Mesodermal cell (in vitro differentiated cells): ENCODE results near the gene RFPL3.
"Not testable (repeated sequence)": the region's sequence is repeated elsewhere in the genome, so short reads cannot be mapped to it uniquely, and the experiment has no call there.

Experiments used
- H3K27ac ChIP-seq: 2 replicates; pipeline ENCODE4 v1.7.0; 2013; ENCODE audit warnings: mild to moderate bottlenecking, low read depth, low read length, moderate library complexity; ENCODE audit not compliant: severe bottlenecking
- H3K36me3 ChIP-seq: 2 replicates; pipeline ENCODE4 v1.7.1; 2013; ENCODE audit warnings: mild to moderate bottlenecking, low read length, moderate library complexity; ENCODE audit not compliant: control insufficient read depth, insufficient read depth
- H3K4me1 ChIP-seq: one replicate; pipeline ENCODE4 v1.7.1; 2013; ENCODE audit warnings: mild to moderate bottlenecking, low read length; ENCODE audit not compliant: insufficient read depth, control insufficient read depth, poor library complexity, severe bottlenecking
- H3K4me3 ChIP-seq: 2 replicates; pipeline ENCODE4 v1.7.0; 2013; ENCODE audit warnings: low read length, control low read depth, mild to moderate bottlenecking; ENCODE audit not compliant: insufficient read depth, poor library complexity, severe bottlenecking; ENCODE audit errors: extremely low read depth
- H3K9me3 ChIP-seq: 2 replicates; pipeline ENCODE4 v1.7.1; 2013; ENCODE audit warnings: mild to moderate bottlenecking, low read length, moderate library complexity; ENCODE audit not compliant: control insufficient read depth
- WGBS, 2 experiments: methylation state at CpG; one replicate each; pipeline ENCODE4 v1.1.5; 2013; ENCODE audit warnings: missing lambda C conversion rate in 2 of 2; ENCODE audit not compliant: insufficient coverage in 2 of 2; 5-methylcytosine and 5-hydroxymethylcytosine counted together

The RFPL3 gene

DNA sequence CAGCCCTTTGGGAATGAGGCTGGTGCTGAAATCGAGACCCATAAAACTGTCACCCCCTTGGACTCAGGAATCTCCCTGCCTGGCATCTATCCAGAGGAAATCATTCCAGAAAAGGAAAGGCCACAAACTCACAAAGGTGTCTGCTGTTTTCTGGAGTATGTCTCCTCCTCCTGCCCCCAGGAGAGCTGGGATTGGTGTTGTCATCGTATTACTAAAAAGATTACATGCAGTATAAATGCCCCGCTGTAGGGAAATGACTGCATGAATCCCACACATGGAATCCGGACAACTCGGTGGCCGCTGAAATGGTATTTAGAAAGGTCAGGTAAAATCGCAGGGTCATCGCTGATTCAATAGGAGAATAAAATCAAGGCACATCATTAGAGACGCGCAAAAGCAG is 18.9 kb upstream of the RFPL3 start:
- WGBS, 2 experiments = 94 to 96% methylated on average over 9 to 10 of the region's 10 CpGs
- Histone ChIP-seq H3K36me3 (no peaks in the 10 kb centered on the region), H3K4me3 (no peak overlapping the region), H3K9me3 (no peaks in the 10 kb centered on the region), H3K27ac (no peak overlapping the region), H3K4me1 (no peaks in the 10 kb centered on the region)

DNA sequence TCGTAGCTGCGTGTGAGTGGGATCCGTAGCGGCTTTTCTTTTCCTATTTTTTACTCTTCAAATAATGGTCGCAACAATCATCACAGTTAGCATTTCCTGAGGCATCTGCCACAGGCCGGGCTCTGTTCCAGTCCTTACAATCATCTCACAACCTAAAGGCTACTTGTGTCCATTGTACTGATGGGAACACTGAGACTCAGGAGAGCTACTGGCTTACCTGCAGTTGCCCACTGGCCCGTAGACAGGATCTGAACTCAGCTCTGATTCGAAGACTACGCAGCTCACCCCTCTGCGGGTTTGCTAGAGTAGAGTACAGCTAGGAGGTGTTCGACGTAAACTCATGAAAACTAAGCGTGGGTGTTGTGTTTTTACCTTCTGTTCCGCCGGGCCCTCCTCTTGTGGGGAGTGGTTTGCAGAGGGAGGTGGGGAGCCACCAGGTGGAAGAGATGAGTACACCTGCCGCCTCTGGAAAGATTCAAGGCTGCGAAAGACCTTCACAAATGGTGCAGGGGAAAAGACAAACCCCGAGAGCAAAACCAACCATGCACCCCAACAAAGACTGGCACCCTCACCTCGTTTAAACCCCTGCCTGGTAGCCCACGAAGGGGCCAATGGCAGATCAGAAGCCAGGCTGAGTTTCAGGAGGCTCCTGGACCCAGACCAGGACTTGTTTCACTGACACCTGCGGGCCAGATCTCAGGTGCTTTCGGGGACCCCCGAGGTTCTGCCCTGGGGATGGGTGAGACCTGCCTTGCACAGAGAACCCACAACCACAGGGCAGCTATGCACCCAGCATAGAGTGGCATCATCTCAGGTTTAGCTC is 18.3 kb upstream of the RFPL3 start:
- Histone ChIP-seq H3K4me1 (no peaks in the 10 kb centered on the region), H3K27ac (no peak overlapping the region), H3K36me3 (no peaks in the 10 kb centered on the region), H3K4me3 (no peak overlapping the region), H3K9me3 (no peaks in the 10 kb centered on the region)
- 87 to 91% methylated on average over 18 to 21 of the region's 23 CpGs for WGBS, 2 experiments

GRCh38 chr22:32340411-32340810 is 17.3 kb upstream of the RFPL3 start:
- H3K4me3 ChIP-seq = no peak overlapping the region
- no peaks in the 10 kb centered on the region for H3K4me1 ChIP-seq
- H3K9me3 ChIP-seq = no peaks in the 10 kb centered on the region
- H3K36me3 ChIP-seq = no peaks in the 10 kb centered on the region
- H3K27ac ChIP-seq = no peak overlapping the region
- 84 to 94% methylated on average over 11 of the region's 11 CpGs for WGBS, 2 experiments

DNA sequence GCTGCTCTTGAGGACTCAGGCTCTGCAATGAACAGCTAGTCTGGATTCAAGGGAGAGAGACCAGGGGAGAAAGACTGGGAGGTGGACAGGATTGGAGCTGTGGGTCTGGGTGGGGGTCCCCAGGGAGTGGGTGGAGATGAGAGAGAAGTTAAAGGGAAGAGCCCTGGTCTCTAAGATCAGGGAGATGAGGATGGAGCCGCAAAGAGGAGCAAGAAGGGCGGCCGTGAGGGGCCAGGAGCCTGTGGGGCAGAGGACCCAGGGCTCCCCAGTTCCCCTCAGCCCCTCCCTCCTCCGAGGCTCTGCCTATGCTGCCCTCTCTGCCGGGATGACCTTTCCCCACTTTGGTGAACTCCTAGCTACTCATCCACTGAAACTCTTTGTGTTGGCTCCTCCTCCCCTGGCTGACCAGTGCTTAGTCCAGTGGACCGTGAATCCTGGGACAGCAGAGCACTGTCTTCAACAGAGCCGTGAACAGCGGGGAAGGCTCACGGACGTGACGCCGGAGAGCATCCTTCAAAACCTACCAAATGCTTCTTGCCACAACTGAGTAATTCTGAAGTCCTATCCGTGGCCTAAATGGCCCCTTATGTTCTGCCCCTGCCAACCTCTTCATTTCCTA is 16.4 kb upstream of the RFPL3 start:
- Histone ChIP-seq H3K9me3 (no peaks in the 10 kb centered on the region), H3K4me3 (no peak overlapping the region), H3K27ac (no peak overlapping the region), H3K4me1 (no peaks in the 10 kb centered on the region), H3K36me3 (no peaks in the 10 kb centered on the region)
- 79 to 80% methylated on average over 10 to 13 of the region's 13 CpGs for WGBS, 2 experiments

- H3K4me1 ChIP-seq = no peaks in the 10 kb centered on the region
- no peak overlapping the region for H3K27ac ChIP-seq
- 71 to 80% methylated on average over 1 of the region's 2 CpGs for WGBS, 2 experiments
- H3K9me3 ChIP-seq = no peaks in the 10 kb centered on the region
- H3K4me3 ChIP-seq = no peak overlapping the region
- no peaks in the 10 kb centered on the region for H3K36me3 ChIP-seq
Measured at GRCh38 chr22:32342977-32343376, 14.7 kb upstream of the RFPL3 start.

- Histone ChIP-seq H3K9me3 (no peaks in the 10 kb centered on the region), H3K36me3 (no peaks in the 10 kb centered on the region), H3K27ac (no peak overlapping the region), H3K4me3 (no peak overlapping the region), H3K4me1 (no peaks in the 10 kb centered on the region)
- 88 to 98% methylated on average over 4 of the region's 5 CpGs for WGBS, 2 experiments
Measured at GRCh38 chr22:32343941-32344340, 13.7 kb upstream of the RFPL3 start.

DNA sequence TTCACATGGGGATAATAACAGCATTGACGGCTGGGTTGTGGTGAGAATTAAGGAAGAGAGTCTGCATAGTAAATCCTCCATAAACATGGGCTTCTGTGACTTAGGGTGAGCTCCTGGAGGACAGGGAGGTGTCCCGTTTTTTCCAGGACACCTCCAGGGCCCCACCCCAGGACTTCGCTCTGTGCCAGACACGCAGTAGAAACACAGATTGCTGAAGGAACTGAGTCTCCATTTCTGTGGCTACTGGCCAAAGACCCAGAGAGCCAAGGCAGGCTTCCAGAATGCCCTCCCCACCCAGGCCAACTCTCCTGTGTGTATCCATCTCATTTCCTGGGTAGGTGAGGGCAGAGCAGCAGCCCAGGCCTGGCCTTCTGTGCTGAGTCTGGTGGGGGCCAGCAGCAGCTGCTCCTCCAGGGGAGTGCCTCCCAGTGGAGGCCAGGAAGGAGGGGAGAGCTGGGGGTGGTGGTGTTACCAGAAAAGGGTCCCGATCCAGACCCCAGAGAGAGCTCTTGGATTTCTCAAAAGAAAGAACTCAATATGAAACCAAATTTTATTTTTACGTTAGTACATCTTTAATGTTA is 9.5 kb upstream of the RFPL3 start:
- Histone ChIP-seq H3K4me3 (no peak overlapping the region), H3K36me3 (no peaks in the 10 kb centered on the region), H3K27ac (no peak overlapping the region), H3K4me1 (no peaks in the 10 kb centered on the region), H3K9me3 (no peaks in the 10 kb centered on the region)
- 100% methylated on average over 2 of the region's 6 CpGs for WGBS, 2 experiments

- not testable (repeated sequence) for H3K36me3 ChIP-seq, H3K4me3 ChIP-seq, H3K27ac ChIP-seq, H3K4me1 ChIP-seq, H3K9me3 ChIP-seq
- WGBS, 2 experiments = no CpG with 5 or more reads among the region's 1 CpG
Measured at GRCh38 chr22:32351875-32352274, 5.8 kb upstream of the RFPL3 start.

- H3K4me3 ChIP-seq = no peak overlapping the region
- no peaks in the 10 kb centered on the region for H3K36me3 ChIP-seq
- 97 to 99% methylated on average over 12 to 13 of the region's 14 CpGs for WGBS, 2 experiments
- peaks cover 4% of the 10 kb centered on the region for H3K4me1 ChIP-seq
- H3K27ac ChIP-seq = no peak overlapping the region
- H3K9me3 ChIP-seq = no peaks in the 10 kb centered on the region
Measured at GRCh38 chr22:32352681-32353080, 5.0 kb upstream of the RFPL3 start.

- H3K9me3 ChIP-seq = no peaks in the 10 kb centered on the region
- H3K4me3 ChIP-seq = no peak overlapping the region
- peaks cover 4% of the 10 kb centered on the region for H3K4me1 ChIP-seq
- WGBS, 2 experiments = 95 to 96% methylated on average over 25 to 27 of the region's 28 CpGs
- H3K27ac ChIP-seq = no peak overlapping the region
- no peaks in the 10 kb centered on the region for H3K36me3 ChIP-seq
Measured at GRCh38 chr22:32353292-32353691, 4.4 kb upstream of the RFPL3 start.

DNA sequence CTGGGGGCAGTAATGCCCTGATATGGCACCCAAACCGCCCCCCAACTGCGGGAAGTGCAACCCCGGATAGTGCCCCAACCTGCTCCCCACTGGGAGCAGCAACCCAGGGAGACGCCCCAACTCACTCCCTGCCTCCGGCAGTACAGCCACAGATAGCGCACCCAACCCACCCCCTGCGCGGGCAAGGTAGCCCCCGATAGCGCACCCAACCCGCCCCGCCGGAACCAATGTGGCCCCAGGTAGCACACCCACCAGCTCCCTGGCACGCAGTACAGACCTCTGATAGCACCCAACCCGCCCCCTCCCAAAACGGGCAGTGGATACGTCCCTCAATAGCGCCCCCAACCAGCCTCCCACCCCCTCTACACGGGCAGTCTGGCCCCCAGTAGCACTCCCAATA is 3.8 kb upstream of the RFPL3 start:
- 96 to 100% methylated on average over 3 to 15 of the region's 19 CpGs for WGBS, 2 experiments
- peaks cover 4% of the 10 kb centered on the region for H3K4me1 ChIP-seq
- H3K27ac ChIP-seq = no peak overlapping the region
- no peaks in the 10 kb centered on the region for H3K9me3 ChIP-seq
- no peaks in the 10 kb centered on the region for H3K36me3 ChIP-seq
- H3K4me3 ChIP-seq = no peak overlapping the region
